Measurements from ENCODE around the gene LRRC8E.

Gene LRRC8E

DNA sequence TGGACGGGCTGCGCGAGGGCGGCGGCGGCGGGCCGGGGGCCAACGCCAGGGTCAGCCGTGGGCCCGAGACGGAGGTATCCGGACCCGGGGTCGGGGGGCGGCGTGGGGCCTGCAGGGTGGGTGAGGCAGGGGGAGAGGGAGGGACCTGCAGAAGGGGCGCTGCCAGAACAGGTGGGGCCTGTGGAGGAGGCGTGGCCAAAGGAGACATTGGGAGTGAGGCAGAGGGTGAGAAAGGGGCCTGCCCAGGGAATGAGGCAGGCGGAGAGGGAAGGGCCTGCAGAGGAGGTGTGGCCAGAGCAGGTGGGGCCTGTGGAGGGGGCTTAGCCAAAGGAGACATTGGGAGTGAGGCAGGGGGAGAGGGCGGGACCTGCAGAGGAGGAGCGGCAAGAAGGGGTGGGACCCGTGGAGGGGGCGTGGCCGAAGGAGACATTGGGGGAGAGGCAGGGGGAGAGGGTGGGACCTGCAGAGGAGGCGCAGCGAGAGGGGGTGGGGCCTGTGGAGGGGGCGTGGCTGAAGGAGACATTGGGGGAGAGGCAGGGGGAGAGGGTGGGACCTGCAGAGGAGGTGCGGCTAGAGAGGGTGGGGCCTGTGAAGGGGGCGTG is 18.3 kb upstream of the LRRC8E start:
- TF ChIP-seq CTCF (IDR thresholded peaks at IDR 0.05), result no peak
- no peak for DNase-seq (ENCODE audit: low spot score)
- Histone ChIP-seq H3K4me3 (peak overlapping the region; percentile 61), H3K27ac (peak overlapping the region in 1 of 2 donors; percentile 44)

DNA sequence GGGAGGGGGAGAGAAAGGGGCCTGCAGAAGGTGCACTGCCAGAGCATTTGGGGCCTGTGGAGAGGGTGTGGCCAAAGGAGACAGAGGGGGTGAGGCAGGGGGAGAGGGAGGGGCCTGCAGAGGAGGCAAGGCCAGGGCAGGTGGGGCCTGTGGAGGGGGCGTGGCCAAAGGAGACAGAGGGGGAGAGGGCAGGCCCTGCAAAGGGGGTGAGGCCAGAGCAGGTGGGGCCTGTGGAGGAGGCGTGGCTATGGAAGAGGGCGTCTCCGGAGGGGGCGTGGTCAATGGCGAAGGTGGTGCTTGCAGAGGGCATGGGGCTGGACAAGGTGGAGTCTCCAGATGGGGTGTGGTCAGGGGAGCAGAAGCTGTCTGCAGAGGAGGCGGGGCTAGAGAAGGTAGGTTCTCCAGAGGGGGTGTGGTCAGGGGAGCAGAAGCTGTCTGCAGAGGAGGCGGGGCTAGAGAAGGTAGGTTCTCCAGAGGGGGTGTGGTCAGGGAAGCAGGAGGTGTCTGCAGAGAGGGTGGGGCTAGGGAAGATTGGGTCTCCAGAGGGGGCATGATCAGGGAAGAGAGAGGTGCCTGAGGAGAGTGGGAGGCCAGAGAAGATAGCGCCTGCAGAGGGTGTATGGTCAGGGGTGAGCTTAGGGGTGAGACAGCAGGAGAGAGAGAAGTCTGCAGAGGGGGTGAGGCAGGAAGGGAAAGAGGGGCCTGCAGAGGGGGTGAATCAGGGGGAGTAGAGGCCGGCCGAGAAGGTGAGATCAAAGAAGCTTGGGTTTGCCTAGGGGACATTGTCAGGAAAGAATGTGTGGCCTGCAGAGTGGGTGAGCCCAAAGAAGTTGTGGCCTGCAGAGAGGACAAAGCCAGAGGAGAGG is 17.5 kb upstream of the LRRC8E start:
- no peak for DNase-seq (ENCODE audit: low spot score)
- no peak for TF ChIP-seq CTCF (IDR thresholded peaks at IDR 0.05)
- Histone ChIP-seq H3K4me3 (no peak overlapping the region), H3K27ac (no peak overlapping the region)

GRCh38 chr19:7871437-7872305 is 16.6 kb upstream of the LRRC8E start:
- Histone ChIP-seq H3K27ac (no peak overlapping the region), H3K4me3 (peak overlapping the region; percentile 56)
- no peak for TF ChIP-seq CTCF (IDR thresholded peaks at IDR 0.05)
- no peak for DNase-seq (ENCODE audit: low spot score)

GRCh38 chr19:7872306-7873204 is 15.8 kb upstream of the LRRC8E start:
- no peak overlapping the region for H3K27ac ChIP-seq
- peak overlapping the region; percentile 56 for H3K4me3 ChIP-seq
- no peak for DNase-seq (ENCODE audit: low spot score)
- TF ChIP-seq CTCF (IDR thresholded peaks at IDR 0.05), result no peak

GRCh38 chr19:7873304-7874075 is 14.8 kb upstream of the LRRC8E start:
- Histone ChIP-seq H3K27ac (no peak overlapping the region), H3K4me3 (peak overlapping the region; percentile 61)
- TF ChIP-seq CTCF (IDR thresholded peaks at IDR 0.05), result no peak
- DNase-seq (ENCODE audit: low spot score), result no peak
